ENCODE results near the gene KDM4B.
A peak's percentile ranks its signal among the peaks of the same experiment; 100 is the strongest.

The KDM4B gene

DNA sequence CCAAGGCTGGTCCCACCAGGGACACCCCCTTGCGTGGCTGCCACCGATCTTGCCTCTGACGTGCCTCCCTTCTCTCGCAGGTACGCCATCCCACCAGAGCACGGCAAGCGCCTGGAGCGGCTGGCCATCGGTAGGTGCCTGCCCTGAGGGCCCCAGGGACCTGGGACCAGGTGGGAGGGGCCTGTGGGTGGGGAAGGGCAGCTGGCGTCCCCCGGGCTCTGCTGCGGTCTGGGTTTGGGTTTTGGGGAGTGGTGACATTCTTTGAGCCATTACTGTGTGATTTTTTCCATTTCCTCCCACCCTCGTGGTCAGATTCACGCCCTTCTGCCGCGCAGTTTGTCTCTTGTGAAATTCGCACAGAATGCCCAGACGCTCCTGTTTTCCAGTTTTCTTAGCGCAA lies 102.0 kb downstream of the KDM4B start:
- DNase-seq (ENCODE audit: low read depth): no peak

DNA sequence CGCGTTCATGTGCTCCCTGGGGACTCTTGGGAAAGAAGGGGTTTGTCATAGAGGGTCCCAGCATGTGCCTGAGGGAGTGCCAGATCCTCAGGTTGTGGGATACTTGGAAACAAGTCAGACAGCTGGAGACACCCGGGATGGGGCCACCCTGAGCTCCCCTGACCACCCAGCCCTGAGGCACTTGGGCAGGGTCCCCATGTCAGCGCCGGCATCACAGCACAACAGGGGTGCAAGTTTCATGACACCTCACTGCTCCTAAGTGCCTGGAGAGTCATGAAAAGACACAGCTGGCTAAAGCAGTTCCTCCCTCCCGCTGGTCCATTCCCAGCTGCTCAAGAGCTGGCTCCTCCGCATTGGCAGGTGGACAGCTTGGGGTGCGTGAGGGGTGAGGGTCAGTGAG lies 102.7 kb downstream of the KDM4B start:
- DNase-seq (ENCODE audit: low read depth): no peak

GRCh38 chr19:5072115-5072514 lies 103.2 kb downstream of the KDM4B start:
- no peak for DNase-seq (ENCODE audit: low read depth)

DNA sequence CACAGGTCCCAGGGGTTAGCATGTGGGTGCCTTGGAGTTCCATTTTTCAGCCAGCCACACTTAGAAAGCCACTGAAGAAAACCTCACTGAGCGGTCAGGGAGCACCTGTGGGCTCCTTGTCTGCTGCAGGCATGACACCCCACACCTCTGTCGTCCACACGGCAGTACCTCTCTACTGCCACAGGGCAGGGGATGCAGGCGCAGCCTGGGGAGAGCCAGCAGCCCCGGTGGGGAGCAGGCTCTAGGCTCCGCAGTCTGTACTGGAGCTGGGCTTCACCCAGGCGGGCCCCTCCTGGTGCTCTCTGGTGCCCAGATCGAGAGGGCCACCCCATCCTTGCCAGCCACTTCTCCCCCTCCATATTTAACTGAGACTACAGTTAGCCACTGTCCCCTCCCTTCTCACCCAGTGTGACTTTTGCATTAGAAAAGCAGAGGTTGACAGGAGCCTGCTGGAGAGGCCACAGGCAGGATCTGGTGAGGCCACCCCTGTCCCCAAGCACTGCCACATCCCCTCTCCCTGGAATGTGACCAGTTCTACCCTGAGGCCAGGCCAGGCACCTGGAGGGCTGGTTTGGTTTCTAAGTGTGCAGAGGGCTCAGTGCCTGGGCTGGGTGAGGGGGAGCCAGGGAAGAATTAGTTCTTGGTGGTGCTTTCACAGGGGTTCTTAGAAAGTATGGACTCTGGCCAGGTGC lies 104.4 kb downstream of the KDM4B start:
- DNase-seq (ENCODE audit: low read depth): no peak

GRCh38 chr19:5074407-5074806 lies 105.5 kb downstream of the KDM4B start:
- no peak for DNase-seq (ENCODE audit: low read depth)

- no peak for DNase-seq (ENCODE audit: low read depth)
Observed at GRCh38 chr19:5074830-5075394, 106.0 kb downstream of the KDM4B start.

DNA sequence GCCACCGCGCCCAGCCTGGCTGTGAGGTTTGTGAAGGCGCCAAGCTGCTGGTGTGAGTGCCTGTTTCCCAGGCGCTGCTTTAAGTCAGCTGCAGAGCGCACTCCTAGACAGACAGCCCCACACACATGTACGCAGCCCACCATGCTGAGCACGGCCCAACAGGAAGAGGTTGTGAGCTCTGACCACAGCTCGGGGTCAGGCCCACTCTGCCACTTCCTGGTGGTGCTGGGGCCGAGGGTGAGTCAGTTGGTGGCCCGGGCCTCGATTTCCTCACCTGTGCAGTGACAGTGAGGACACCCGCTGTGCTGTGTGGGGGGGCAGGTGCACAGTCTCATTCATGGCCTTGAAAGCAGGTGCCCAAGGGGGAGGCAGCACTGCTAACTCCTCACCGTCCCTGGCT lies 106.7 kb downstream of the KDM4B start:
- DNase-seq (ENCODE audit: low read depth): no peak

- DNase-seq (ENCODE audit: low read depth): no peak
Observed at GRCh38 chr19:5076440-5077208, 107.7 kb downstream of the KDM4B start.

DNA sequence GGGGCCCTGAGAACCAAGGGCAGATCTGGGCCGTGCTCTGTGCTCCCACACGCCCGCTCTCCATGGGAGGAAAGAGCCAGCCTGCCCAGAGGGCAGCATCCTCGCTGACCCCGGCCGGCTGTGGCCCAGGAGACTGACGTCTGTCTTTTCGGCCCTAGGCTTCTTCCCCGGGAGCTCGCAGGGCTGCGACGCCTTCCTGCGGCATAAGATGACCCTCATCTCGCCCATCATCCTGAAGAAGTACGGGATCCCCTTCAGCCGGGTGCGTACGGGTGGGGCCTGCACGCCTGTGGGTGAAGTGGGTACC lies 108.2 kb downstream of the KDM4B start:
- DNase-seq (ENCODE audit: low read depth): no peak

GRCh38 chr19:5078182-5078581 lies 109.3 kb downstream of the KDM4B start:
- no peak for DNase-seq (ENCODE audit: low read depth)

- DNase-seq (ENCODE audit: low read depth): no peak
Observed at GRCh38 chr19:5078666-5079065, 109.8 kb downstream of the KDM4B start.

GRCh38 chr19:5079071-5079774 lies 110.3 kb downstream of the KDM4B start:
- no peak for DNase-seq (ENCODE audit: low read depth)

- DNase-seq (ENCODE audit: low read depth): no peak
Observed at GRCh38 chr19:5080030-5080654, 111.2 kb downstream of the KDM4B start.

DNA sequence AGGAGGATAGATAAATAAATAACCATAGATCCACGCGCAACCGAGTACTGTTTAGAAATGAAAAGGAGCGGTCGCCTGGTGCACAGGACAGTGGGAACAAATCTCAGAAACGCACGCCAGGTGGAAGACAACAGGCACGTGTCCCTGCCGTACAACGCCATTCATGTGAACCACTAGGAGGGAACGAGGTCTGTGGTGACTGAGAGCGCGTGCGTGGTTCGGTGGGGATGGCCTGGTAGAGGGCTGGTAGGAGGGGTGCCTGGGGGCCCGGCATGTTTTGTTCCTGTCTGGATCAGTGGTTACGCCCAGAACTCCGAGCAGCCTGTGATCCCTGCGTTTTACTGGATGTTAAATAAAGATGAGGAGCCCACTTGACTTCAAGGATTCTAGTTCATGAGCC lies 111.9 kb downstream of the KDM4B start:
- no peak for DNase-seq (ENCODE audit: low read depth)

DNA sequence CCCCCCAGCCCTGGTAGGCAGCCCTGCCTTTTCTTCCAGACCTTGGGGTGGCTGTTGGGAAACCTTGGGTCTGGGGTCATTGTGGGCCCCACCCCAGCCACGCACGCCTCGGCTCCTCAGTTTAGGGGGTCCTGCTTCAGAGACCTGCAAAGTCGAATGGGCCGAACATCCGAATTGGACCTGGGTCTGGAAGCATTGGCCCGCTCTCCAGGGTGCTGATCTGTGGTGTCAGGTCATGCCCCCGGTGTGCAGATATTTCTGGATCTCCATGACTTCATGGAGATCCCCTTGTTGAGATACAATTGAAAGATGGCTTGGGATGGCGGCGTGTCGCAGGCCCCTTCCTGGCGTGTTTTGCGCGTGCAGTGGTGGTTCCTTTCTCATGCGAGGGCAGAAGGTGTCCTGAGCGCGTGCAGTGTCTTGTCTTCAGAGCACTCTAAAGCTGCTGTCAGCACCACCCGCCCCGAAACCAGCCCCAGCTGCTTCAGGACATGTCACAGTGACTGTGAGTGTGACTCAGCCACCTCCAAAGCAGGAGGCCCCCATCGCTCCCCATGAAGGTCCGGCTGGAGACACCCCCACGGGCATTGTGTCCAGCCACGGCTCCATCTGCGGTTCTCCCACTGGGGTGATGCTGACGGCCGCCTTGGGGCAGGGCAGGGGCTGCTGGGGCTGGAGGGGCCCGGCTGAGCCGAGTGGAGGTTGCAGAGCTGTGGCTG lies 112.7 kb downstream of the KDM4B start:
- no peak for DNase-seq (ENCODE audit: low read depth)

GRCh38 chr19:5083547-5083965 lies 114.6 kb downstream of the KDM4B start:
- DNase-seq (ENCODE audit: low read depth): peak; percentile 51

- no peak for DNase-seq (ENCODE audit: low read depth)
Observed at GRCh38 chr19:5085566-5085965, 116.7 kb downstream of the KDM4B start.

DNA sequence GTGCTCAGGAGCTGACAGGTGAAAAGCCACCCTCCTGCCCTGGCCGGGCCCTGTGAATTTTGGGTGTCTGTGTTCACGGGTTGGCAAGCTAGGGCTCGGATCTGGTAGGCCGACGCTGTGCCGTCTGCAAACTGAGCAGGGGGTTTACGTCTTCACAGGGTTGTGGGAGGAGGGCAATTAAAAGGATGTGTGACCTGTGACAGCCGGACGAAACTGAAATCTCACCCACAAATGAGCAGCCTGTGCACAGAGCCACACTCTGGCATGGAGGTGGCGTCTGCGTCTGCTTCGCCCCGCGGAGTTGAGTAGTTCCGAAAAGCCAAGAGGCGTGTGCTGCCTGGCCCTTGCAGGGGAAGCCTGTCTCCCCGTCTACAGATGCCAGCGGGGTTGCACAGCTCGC lies 117.3 kb downstream of the KDM4B start:
- no peak for DNase-seq (ENCODE audit: low read depth)

DNA sequence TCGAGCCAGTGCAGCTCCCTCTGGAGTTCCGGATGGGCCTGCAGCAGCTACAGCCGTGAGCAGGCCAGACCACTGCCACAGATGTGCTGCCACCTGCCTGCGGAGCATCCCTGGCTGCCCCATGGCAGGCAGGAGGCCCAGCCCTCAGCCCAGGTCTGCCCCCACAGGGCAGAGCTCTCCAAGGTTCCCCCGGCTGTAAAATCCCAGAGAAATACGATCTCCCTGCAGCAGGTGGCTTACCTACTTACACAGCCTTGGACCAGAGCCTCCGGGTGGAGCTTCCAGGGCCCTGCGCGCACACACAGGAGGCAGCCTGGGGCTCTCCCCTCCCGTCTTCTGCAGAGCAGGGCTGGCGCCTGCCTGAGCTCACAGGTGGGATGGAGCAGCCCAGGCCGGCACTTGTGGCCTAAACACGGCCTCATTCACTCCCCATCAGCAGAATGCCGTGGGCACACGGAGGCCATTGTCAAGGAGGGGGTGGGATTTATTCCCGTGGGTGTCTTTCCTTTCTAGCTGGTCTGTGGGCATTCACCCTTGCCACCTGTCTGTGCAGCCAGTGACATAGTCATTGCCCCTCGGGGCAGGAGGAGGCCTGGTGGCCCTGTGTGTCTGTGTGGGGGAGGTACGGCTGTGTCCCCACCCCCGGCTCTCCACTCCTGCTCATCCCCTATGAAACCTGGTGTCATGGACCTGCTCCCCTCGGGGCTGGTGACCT lies 118.0 kb downstream of the KDM4B start:
- DNase-seq (ENCODE audit: low read depth): no peak

DNA sequence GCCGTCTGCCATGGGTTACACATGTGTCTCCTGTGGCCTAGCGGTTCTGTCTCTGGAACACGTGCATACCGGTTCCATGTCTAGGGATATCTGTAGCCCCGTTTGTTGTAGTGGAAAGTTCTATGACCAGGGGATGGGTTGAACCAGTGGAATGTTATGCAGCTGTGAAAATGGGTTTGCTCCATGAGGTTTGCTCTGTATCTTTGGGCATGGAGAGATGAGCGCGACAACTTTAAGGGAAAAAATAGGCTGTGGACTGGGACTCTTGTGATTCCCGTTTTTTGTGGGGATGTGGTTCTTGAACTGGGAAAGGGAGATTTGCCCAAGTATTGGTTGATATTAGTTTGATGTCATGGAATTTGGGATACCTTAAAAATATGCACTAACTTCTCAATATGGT lies 120.4 kb downstream of the KDM4B start:
- no peak for DNase-seq (ENCODE audit: low read depth)

GRCh38 chr19:5090465-5091017 lies 121.6 kb downstream of the KDM4B start:
- DNase-seq (ENCODE audit: low read depth): no peak

Data from iris pigment epithelial cell (primary cell).